Activated T-cell treated with anti-CD3 and anti-CD28 coated beads, Interleukin-2, amount 50 U/mL, for 4 hours (primary cell): ENCODE measurements around the gene LRRC28. TPM values are rescaled to one million over a fixed set of nuclear protein-coding genes. Genes with fewer than 3 reads are reported as not detected.
A peak's percentile ranks its signal among the peaks of the same experiment; 100 is the strongest.

Experiments
- ATAC-seq, 2 donors: fragments of 200-7000 bp; cut with Tn5 transposase; one replicate each; pipeline ENCODE4 v1.10.0; 2021
- DNase-seq: peaks from one replicate; pipeline ENCODE4 v3.0.0-alpha.2; 2020
- H3K27me3 Mint-ChIP-seq: one replicate; pipeline ENCODE4 v1.8.0; 2021; ENCODE audit warnings: low read depth, mixed read lengths
- H3K36me3 Mint-ChIP-seq: one replicate; pipeline ENCODE4 v1.8.0; 2022; ENCODE audit warnings: mixed read lengths; ENCODE audit not compliant: insufficient read depth
- H3K4me1 Mint-ChIP-seq: one replicate; pipeline ENCODE4 v1.8.0; 2021; ENCODE audit warnings: low read depth, mixed read lengths
- H3K4me3 Mint-ChIP-seq: one replicate; pipeline ENCODE4 v1.8.0; 2021; ENCODE audit warnings: mild to moderate bottlenecking, moderate library complexity, mixed read lengths
- H3K9me3 Mint-ChIP-seq: one replicate; pipeline ENCODE4 v1.8.0; 2021; ENCODE audit warnings: mixed read lengths
- total RNA-seq, 3 donors: library from RNA; stranded (reverse); gene quantifications; one replicate each; pipeline ENCODE4 v1.2.1, GENCODE V29; 2021

LRRC28 gene
- total RNA-seq, 3 donors from 2014 or later = 8.6 to 11.3 (median 9.4) TPM

GRCh38 chr15:99359769-99360168, 108.5 kb downstream of the LRRC28 start:
- Mint-ChIP-seq H3K27me3 (no peaks in the 10 kb centered on the region), H3K4me1 (peaks cover 3% of the 10 kb centered on the region), H3K9me3 (no peaks in the 10 kb centered on the region), H3K4me3 (no peak overlapping the region), H3K36me3 (peaks cover 23% of the 10 kb centered on the region)
- DNase-seq = no peak
- ATAC-seq = no peak

GRCh38 chr15:99361545-99362185, 110.4 kb downstream of the LRRC28 start:
- Mint-ChIP-seq H3K9me3 (peaks cover 3% of the 10 kb centered on the region), H3K4me3 (no peak overlapping the region), H3K4me1 (peaks cover 3% of the 10 kb centered on the region), H3K36me3 (peaks cover 26% of the 10 kb centered on the region), H3K27me3 (no peaks in the 10 kb centered on the region)
- DNase-seq (no peak), ATAC-seq (no peak)

GRCh38 chr15:99365242-99365641, 114.0 kb downstream of the LRRC28 start:
- Mint-ChIP-seq H3K4me3 (no peak overlapping the region), H3K4me1 (no peaks in the 10 kb centered on the region), H3K9me3 (peaks cover 18% of the 10 kb centered on the region), H3K27me3 (no peaks in the 10 kb centered on the region), H3K36me3 (peaks cover 43% of the 10 kb centered on the region)
- ATAC-seq (no peak), DNase-seq (no peak)

- ATAC-seq (no peak), DNase-seq (no peak)
- Mint-ChIP-seq H3K36me3 (peaks cover 43% of the 10 kb centered on the region), H3K9me3 (peaks cover 18% of the 10 kb centered on the region), H3K4me3 (no peak overlapping the region), H3K4me1 (peaks cover under 1% of the 10 kb centered on the region), H3K27me3 (no peaks in the 10 kb centered on the region)
Measured at GRCh38 chr15:99366013-99366412, 114.7 kb downstream of the LRRC28 start.

GRCh38 chr15:99368743-99369142, 117.5 kb downstream of the LRRC28 start:
- no peak overlapping the region for H3K4me3 Mint-ChIP-seq
- peaks cover 32% of the 10 kb centered on the region for H3K36me3 Mint-ChIP-seq
- H3K4me1 Mint-ChIP-seq = peaks cover 12% of the 10 kb centered on the region
- H3K27me3 Mint-ChIP-seq = no peaks in the 10 kb centered on the region
- peaks cover 18% of the 10 kb centered on the region for H3K9me3 Mint-ChIP-seq
- DNase-seq = no peak
- no peak for ATAC-seq

GRCh38 chr15:99369196-99369595, 117.9 kb downstream of the LRRC28 start:
- Mint-ChIP-seq H3K27me3 (no peaks in the 10 kb centered on the region), H3K36me3 (peaks cover 30% of the 10 kb centered on the region), H3K4me1 (peaks cover 12% of the 10 kb centered on the region), H3K9me3 (peaks cover 18% of the 10 kb centered on the region), H3K4me3 (no peak overlapping the region)
- DNase-seq (no peak), ATAC-seq (no peak)

- Mint-ChIP-seq H3K4me3 (no peak overlapping the region), H3K36me3 (peaks cover 39% of the 10 kb centered on the region)
- no peak for DNase-seq
Measured at GRCh38 chr15:99371180-99372103, 120.2 kb downstream of the LRRC28 start.

GRCh38 chr15:99385005-99385669, 133.9 kb downstream of the LRRC28 start:
- Mint-ChIP-seq H3K4me3 (no peak overlapping the region), H3K9me3 (no peaks in the 10 kb centered on the region), H3K4me1 (peaks cover 21% of the 10 kb centered on the region), H3K27me3 (no peaks in the 10 kb centered on the region), H3K36me3 (peaks cover 12% of the 10 kb centered on the region)
- no peak for ATAC-seq
- no peak for DNase-seq

More at GRCh38 chr15:99371180-99372103, 120.2 kb downstream of the LRRC28 start:
- Mint-ChIP-seq H3K27me3 (no peaks in the 10 kb centered on the region), H3K4me1 (peaks cover 12% of the 10 kb centered on the region), H3K9me3 (peaks cover 29% of the 10 kb centered on the region)
- ATAC-seq = peak; percentile 73 to 88

GRCh38 chr15:99385865-99386264, 134.6 kb downstream of the LRRC28 start:
- peaks cover 12% of the 10 kb centered on the region for H3K36me3 Mint-ChIP-seq
- ATAC-seq (no peak), DNase-seq (no peak)
- peaks cover 21% of the 10 kb centered on the region for H3K4me1 Mint-ChIP-seq
- H3K27me3 Mint-ChIP-seq = no peaks in the 10 kb centered on the region
- H3K4me3 Mint-ChIP-seq = no peak overlapping the region
- H3K9me3 Mint-ChIP-seq = no peaks in the 10 kb centered on the region

GRCh38 chr15:99386391-99386790, 135.1 kb downstream of the LRRC28 start:
- Mint-ChIP-seq H3K9me3 (no peaks in the 10 kb centered on the region), H3K4me3 (no peak overlapping the region), H3K36me3 (peaks cover 10% of the 10 kb centered on the region), H3K27me3 (no peaks in the 10 kb centered on the region), H3K4me1 (peaks cover 21% of the 10 kb centered on the region)
- no peak for DNase-seq
- no peak for ATAC-seq

- DNase-seq = no peak
- Mint-ChIP-seq H3K9me3 (peaks cover 10% of the 10 kb centered on the region), H3K36me3 (peaks cover 10% of the 10 kb centered on the region), H3K4me3 (no peak overlapping the region), H3K4me1 (peaks cover 21% of the 10 kb centered on the region), H3K27me3 (no peaks in the 10 kb centered on the region)
- no peak for ATAC-seq
Measured at GRCh38 chr15:99387421-99388168, 136.3 kb downstream of the LRRC28 start.

GRCh38 chr15:99390667-99391066, 139.4 kb downstream of the LRRC28 start:
- peaks cover 17% of the 10 kb centered on the region for H3K4me1 Mint-ChIP-seq
- peaks cover 22% of the 10 kb centered on the region for H3K9me3 Mint-ChIP-seq
- H3K4me3 Mint-ChIP-seq = no peak overlapping the region
- ATAC-seq (no peak), DNase-seq (no peak)
- H3K36me3 Mint-ChIP-seq = peaks cover 10% of the 10 kb centered on the region
- no peaks in the 10 kb centered on the region for H3K27me3 Mint-ChIP-seq

- Mint-ChIP-seq H3K36me3 (no peaks in the 10 kb centered on the region), H3K9me3 (peaks cover 27% of the 10 kb centered on the region)
- ATAC-seq = no peak
Measured at GRCh38 chr15:99393641-99394040, 142.4 kb downstream of the LRRC28 start.

GRCh38 chr15:99396375-99396774, 145.1 kb downstream of the LRRC28 start:
- peaks cover 5% of the 10 kb centered on the region for H3K4me1 Mint-ChIP-seq

More at GRCh38 chr15:99393641-99394040, 142.4 kb downstream of the LRRC28 start:
- no peak overlapping the region for H3K4me3 Mint-ChIP-seq
- no peaks in the 10 kb centered on the region for H3K27me3 Mint-ChIP-seq
- DNase-seq = no peak
- peaks cover 5% of the 10 kb centered on the region for H3K4me1 Mint-ChIP-seq

More at GRCh38 chr15:99396375-99396774, 145.1 kb downstream of the LRRC28 start:
- no peaks in the 10 kb centered on the region for H3K27me3 Mint-ChIP-seq
- no peak for DNase-seq
- no peaks in the 10 kb centered on the region for H3K36me3 Mint-ChIP-seq
- H3K4me3 Mint-ChIP-seq = no peak overlapping the region
- ATAC-seq = no peak
- H3K9me3 Mint-ChIP-seq = peaks cover 27% of the 10 kb centered on the region
